Fibroblast of villous mesenchyme (primary cell): ENCODE results near the gene ZFX. TPM values are rescaled to one million over a fixed set of nuclear protein-coding genes. Genes with fewer than 3 reads are reported as not detected.

ENCODE experiments used
- DNase-seq: peaks from one replicate; pipeline ENCODE4 v3.0.0-alpha.2; 2010; ENCODE audit warnings: low read depth
- H3K4me3 ChIP-seq: 2 replicates; pipeline ENCODE4 v1.5.1; 2011; ENCODE audit warnings: low read depth, mild to moderate bottlenecking, low read length
- total RNA-seq: library from RNA; depleted of rRNA; stranded (reverse); fragments of >200 nt; gene quantifications from 2 replicates; pipeline ENCODE4 v1.2.3, GENCODE V29; 2012
- TF ChIP-seq, protein P1 (sequence below): IDR thresholded peaks from 2 replicates; pipeline ENCODE4 v1.5.1; 2012; ENCODE audit warnings: low read depth, mild to moderate bottlenecking, low read length; ENCODE audit not compliant: insufficient read depth

ZFX gene
- total RNA-seq, 1 donor, result 82.5 TPM

GRCh38 chrX:24147165-24147564 lies 2.4 kb upstream of the ZFX start:
- H3K4me3 ChIP-seq, result no peak overlapping the region
- DNase-seq, result no peak
- TF ChIP-seq, protein P1, sequence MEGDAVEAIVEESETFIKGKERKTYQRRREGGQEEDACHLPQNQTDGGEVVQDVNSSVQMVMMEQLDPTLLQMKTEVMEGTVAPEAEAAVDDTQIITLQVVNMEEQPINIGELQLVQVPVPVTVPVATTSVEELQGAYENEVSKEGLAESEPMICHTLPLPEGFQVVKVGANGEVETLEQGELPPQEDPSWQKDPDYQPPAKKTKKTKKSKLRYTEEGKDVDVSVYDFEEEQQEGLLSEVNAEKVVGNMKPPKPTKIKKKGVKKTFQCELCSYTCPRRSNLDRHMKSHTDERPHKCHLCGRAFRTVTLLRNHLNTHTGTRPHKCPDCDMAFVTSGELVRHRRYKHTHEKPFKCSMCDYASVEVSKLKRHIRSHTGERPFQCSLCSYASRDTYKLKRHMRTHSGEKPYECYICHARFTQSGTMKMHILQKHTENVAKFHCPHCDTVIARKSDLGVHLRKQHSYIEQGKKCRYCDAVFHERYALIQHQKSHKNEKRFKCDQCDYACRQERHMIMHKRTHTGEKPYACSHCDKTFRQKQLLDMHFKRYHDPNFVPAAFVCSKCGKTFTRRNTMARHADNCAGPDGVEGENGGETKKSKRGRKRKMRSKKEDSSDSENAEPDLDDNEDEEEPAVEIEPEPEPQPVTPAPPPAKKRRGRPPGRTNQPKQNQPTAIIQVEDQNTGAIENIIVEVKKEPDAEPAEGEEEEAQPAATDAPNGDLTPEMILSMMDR, result no peak

DNA sequence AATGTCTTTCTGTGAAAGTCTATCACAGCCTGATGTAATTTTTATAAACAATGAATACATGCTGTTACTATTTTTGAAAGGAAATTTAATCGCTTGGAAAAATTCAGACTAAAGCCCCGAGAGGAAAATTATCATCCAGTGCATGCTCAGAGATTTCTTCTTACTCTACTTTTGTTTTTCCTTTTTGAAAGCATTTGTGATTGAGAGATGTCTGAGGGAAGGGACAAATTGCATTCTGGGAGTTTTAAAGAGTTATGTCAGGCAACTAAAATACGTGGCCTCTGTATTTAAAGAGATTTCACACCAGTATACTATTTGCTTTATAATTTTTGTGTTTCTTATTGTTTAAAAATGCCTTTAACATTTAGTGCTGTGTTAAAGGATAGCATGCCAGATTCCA lies 1.4 kb upstream of the ZFX start:
- no peak for DNase-seq
- no peak overlapping the region for H3K4me3 ChIP-seq

DNA sequence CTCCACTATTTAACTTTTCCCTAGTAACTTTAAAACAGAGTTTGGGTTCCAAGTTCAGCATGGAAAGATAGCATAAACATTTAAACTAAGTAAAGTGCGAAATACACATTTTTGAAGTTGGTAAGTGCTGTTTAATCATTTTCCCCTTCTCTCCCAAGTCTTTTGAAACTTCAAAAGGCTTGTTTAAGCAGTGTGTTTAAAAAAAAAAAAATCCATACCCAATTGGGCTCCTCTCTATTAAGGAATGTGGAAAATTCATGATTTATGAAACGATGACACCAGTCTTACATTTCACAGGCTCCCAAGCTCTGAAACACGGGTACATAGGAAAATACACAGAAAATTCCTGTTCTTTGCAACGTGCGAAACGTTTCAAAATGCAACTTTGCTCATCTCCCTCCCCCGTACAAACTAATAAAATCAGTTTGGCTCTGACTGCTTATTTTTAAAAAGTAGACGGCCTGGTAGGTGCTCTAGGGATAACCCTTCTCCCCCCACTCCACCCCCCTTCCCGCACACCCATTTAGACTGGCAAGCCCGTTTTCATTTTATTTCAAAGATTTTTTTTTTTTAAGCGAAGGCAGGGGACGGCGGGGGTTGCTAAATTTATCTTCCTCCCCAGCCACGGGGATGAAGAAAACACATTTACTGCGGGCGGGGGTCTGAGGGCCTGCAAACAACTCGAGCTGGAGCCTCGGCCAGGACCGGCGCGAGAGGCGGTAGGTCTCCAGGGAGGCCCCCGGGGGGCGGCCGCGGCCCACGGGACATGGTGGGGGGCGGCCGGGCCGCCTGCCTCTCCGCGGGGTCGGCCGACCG lies 786 bp upstream of the ZFX start:
- H3K4me3 ChIP-seq, result peak overlapping the region; percentile 83
- TF ChIP-seq, protein P1, result no peak
- peak; percentile 86 for DNase-seq

More for the DNA sequence above, 1.4 kb upstream of the ZFX start:
- TF ChIP-seq, protein P1, result no peak

DNA sequence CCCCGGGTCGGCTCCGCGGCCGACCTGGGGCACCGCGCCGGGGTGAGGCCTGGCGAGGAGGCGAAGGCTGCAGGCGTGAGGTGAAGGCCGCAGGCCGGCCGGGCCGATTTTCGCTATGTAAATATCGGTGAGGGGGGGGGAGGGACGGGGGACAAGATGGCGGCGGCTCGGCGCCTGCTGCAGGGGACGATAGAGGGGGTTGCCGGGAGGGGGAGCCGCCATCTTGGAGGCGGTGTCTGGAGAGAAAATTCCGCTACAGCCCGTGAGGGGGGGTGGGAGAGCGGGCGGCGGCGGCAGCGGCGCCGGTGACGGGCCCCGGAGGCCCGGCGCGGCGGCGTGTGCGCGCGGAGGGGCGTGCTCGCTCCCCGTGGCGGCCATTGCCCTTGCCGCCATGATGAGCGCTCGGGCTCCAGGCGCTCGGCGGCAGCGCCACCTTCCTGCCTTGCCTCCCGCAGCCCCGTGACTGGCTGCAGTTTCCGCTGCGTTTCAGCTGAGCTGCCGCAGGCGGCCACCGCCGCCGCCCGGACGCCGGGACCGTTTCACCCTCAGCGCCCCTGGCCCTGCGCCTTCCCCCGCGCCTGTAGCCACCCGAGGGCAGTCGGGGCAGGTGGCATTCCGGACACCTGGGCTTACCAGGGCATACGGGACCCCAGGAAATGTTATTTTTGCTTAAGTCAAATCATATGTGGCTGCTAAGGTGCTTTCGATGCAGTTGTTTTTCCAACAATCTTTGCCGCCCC lies 692 bp downstream of the ZFX start:
- peak; percentile 93 for DNase-seq
- peak overlapping the region; percentile 83 for H3K4me3 ChIP-seq
- TF ChIP-seq, protein P1, result peak; percentile 33

DNA sequence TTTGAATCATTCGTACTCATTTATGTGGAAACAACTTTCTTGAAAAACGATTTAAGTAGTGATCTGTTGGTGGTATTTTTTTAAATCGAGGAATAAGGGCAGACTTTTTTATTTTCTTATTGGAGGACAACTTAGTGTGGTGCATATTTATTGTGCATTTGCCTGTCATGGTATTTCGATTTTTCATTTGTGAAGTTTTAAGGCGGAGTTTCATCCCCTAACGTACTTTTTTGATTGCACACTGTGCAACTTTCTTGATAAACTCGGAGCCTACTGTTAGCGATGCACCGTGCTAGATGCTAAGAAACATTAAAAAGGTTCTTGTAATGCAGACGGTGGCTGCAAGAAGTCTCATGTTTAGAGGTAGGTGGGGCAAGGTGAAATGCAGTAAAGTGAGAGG lies 1.4 kb downstream of the ZFX start:
- TF ChIP-seq, protein P1, result no peak
- H3K4me3 ChIP-seq, result peak overlapping the region; percentile 83
- no peak for DNase-seq

DNA sequence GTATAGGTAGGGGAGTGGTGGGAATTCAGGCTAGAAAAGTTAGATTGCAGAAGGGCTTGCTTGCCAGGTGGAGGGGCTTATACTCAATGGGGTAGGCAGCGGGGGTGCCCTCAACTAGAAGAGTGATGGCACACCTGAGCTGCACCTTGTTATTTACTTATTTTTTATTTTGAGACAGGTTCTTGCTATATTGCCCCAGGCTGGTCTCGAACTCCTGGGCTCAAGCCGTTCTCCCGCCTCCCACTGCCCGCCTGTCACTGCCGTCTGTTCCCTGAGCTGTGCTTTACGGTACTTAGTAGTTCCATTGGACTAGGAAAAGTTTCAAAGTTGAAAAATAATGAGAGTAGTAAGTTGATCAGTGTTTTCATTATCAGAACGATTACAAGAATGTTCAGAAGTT lies 2.0 kb downstream of the ZFX start:
- TF ChIP-seq, protein P1, result no peak
- DNase-seq, result no peak
- H3K4me3 ChIP-seq, result peak overlapping the region; percentile 83
